Measurements from ENCODE around the gene PSMD12.

- TF ChIP-seq CTCF (IDR thresholded peaks at IDR 0.05; ENCODE audit: low read length) = no peak
- no peak for TF ChIP-seq EZH2 (IDR thresholded peaks at IDR 0.05; ENCODE audit: borderline replicate concordance, low read length)
These were observed 48.9 kb upstream of the PSMD12 start for GRCh38 chr17:67415291-67415690.
